Neural progenitor cell (in vitro differentiated cells): ENCODE results near the gene DYSF.

Experiments
- EZH2phosphoT487 ChIP-seq: fragments of 200-600 bp; sonication (generic); IDR thresholded peaks from 2 replicates; pipeline ENCODE4 v1.6.1; 2017; ENCODE audit warnings: antibody characterized with exemption
- TF ChIP-seq, protein P1 (sequence below): fragments of 200-600 bp; sonication (generic); IDR thresholded peaks from 2 replicates; pipeline ENCODE4 v1.5.1; 2017; ENCODE audit warnings: antibody characterized with exemption, mild to moderate bottlenecking

DNA sequence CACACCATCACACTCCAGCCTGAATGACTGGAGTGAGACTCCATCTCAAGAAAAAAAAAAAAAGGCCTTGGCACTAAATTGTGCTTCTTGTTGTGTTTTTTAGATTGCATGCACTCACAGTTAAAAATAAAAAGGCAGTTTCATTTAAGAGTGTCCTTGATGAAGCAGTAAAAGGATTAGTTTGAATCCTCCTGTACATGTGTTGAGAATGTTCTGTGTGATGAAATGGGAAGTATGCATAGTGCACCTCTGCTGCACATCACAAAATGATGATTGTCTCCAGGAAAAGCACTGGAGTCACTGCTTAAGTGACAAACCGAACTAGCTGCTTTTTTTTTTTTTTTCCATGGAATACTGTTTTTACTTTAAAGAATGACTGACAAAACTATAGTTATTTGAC lies 23.1 kb downstream of the DYSF start:
- TF ChIP-seq, protein P1, sequence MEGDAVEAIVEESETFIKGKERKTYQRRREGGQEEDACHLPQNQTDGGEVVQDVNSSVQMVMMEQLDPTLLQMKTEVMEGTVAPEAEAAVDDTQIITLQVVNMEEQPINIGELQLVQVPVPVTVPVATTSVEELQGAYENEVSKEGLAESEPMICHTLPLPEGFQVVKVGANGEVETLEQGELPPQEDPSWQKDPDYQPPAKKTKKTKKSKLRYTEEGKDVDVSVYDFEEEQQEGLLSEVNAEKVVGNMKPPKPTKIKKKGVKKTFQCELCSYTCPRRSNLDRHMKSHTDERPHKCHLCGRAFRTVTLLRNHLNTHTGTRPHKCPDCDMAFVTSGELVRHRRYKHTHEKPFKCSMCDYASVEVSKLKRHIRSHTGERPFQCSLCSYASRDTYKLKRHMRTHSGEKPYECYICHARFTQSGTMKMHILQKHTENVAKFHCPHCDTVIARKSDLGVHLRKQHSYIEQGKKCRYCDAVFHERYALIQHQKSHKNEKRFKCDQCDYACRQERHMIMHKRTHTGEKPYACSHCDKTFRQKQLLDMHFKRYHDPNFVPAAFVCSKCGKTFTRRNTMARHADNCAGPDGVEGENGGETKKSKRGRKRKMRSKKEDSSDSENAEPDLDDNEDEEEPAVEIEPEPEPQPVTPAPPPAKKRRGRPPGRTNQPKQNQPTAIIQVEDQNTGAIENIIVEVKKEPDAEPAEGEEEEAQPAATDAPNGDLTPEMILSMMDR = no peak
- no peak for TF ChIP-seq EZH2phosphoT487
